ENCODE data around the gene CCDC40. TPM values are rescaled to one million over a fixed set of nuclear protein-coding genes. Genes with fewer than 3 reads are reported as not detected.

The CCDC40 gene
- total RNA-seq, 1 donor from 2014 or later = 25.3 TPM

GRCh38 chr17:80097127-80097621, 60.7 kb downstream of the CCDC40 start:
- Mint-ChIP-seq H3K36me3 (ENCODE audit: unreplicated experiment) (no peaks in the 10 kb centered on the region), H3K4me3 (ENCODE audit: unreplicated experiment) (no peak overlapping the region), H3K27me3 (ENCODE audit: unreplicated experiment) (peaks cover 12% of the 10 kb centered on the region), H3K4me1 (ENCODE audit: low read depth, unreplicated experiment) (peaks cover 16% of the 10 kb centered on the region), H3K9me3 (ENCODE audit: unreplicated experiment) (peaks cover 17% of the 10 kb centered on the region), H3K27ac (ENCODE audit: unreplicated experiment) (peak overlapping the region; percentile 88)
- no peak for DNase-seq
- no peak for TF ChIP-seq CTCF (IDR thresholded peaks at IDR 0.05; ENCODE audit: partially characterized antibody, unreplicated experiment)

GRCh38 chr17:80097844-80098691, 61.6 kb downstream of the CCDC40 start:
- H3K27ac Mint-ChIP-seq (ENCODE audit: unreplicated experiment) = no peak overlapping the region
- DNase-seq = no peak

GRCh38 chr17:80099291-80100034, 63.0 kb downstream of the CCDC40 start:
- no peak for TF ChIP-seq CTCF (IDR thresholded peaks at IDR 0.05; ENCODE audit: partially characterized antibody, unreplicated experiment)
- H3K4me1 Mint-ChIP-seq (ENCODE audit: low read depth, unreplicated experiment) = peaks cover 33% of the 10 kb centered on the region
- H3K36me3 Mint-ChIP-seq (ENCODE audit: unreplicated experiment) = no peaks in the 10 kb centered on the region
- H3K9me3 Mint-ChIP-seq (ENCODE audit: unreplicated experiment) = peaks cover 22% of the 10 kb centered on the region
- DNase-seq = no peak
- no peak overlapping the region for H3K27ac Mint-ChIP-seq (ENCODE audit: unreplicated experiment)
- no peak overlapping the region for H3K4me3 Mint-ChIP-seq (ENCODE audit: unreplicated experiment)
- peaks cover 22% of the 10 kb centered on the region for H3K27me3 Mint-ChIP-seq (ENCODE audit: unreplicated experiment)

More at GRCh38 chr17:80097844-80098691, 61.6 kb downstream of the CCDC40 start:
- Mint-ChIP-seq H3K36me3 (ENCODE audit: unreplicated experiment) (no peaks in the 10 kb centered on the region), H3K4me1 (ENCODE audit: low read depth, unreplicated experiment) (peaks cover 24% of the 10 kb centered on the region), H3K9me3 (ENCODE audit: unreplicated experiment) (peaks cover 22% of the 10 kb centered on the region), H3K4me3 (ENCODE audit: unreplicated experiment) (no peak overlapping the region), H3K27me3 (ENCODE audit: unreplicated experiment) (peaks cover 16% of the 10 kb centered on the region)
- no peak for TF ChIP-seq CTCF (IDR thresholded peaks at IDR 0.05; ENCODE audit: partially characterized antibody, unreplicated experiment)

GRCh38 chr17:80100035-80100323, 63.5 kb downstream of the CCDC40 start:
- Mint-ChIP-seq H3K27ac (ENCODE audit: unreplicated experiment) (no peak overlapping the region), H3K36me3 (ENCODE audit: unreplicated experiment) (no peaks in the 10 kb centered on the region), H3K4me3 (ENCODE audit: unreplicated experiment) (peak overlapping the region; percentile 88), H3K9me3 (ENCODE audit: unreplicated experiment) (peaks cover 22% of the 10 kb centered on the region), H3K4me1 (ENCODE audit: low read depth, unreplicated experiment) (peaks cover 33% of the 10 kb centered on the region), H3K27me3 (ENCODE audit: unreplicated experiment) (peaks cover 22% of the 10 kb centered on the region)
- no peak for TF ChIP-seq CTCF (IDR thresholded peaks at IDR 0.05; ENCODE audit: partially characterized antibody, unreplicated experiment)
- DNase-seq = no peak

All from glutamatergic neuron (in vitro differentiated cells).